GM12864 (cell line): ENCODE data around the gene CELSR2.

ENCODE experiments used
- DNase-seq: peaks from one replicate; pipeline ENCODE4 v3.0.0-alpha.2; 2011; ENCODE audit warnings: low read depth
- H3K4me3 ChIP-seq: 2 replicates; pipeline ENCODE4 v1.5.1; 2011; ENCODE audit warnings: mild to moderate bottlenecking, low read depth, low read length, control low read depth
- CTCF ChIP-seq: IDR thresholded peaks from 2 replicates; pipeline ENCODE4 v1.5.1; 2011; ENCODE audit warnings: low read depth, mild to moderate bottlenecking, moderate library complexity, low read length, control low read depth, inconsistent platforms; ENCODE audit errors: missing control alignments

Gene CELSR2

GRCh38 chr1:109295712-109296415 lies 46.5 kb downstream of the CELSR2 start:
- DNase-seq: no peak
- TF ChIP-seq CTCF: no peak
- no peak overlapping the region for H3K4me3 ChIP-seq

- no peak for DNase-seq
- H3K4me3 ChIP-seq: no peak overlapping the region
- TF ChIP-seq CTCF: no peak
Measured at GRCh38 chr1:109296782-109297181, 47.4 kb downstream of the CELSR2 start.

- H3K4me3 ChIP-seq: no peak overlapping the region
- DNase-seq: no peak
- TF ChIP-seq CTCF: no peak
Measured at GRCh38 chr1:109298666-109299557, 49.6 kb downstream of the CELSR2 start.

GRCh38 chr1:109299558-109300343 lies 50.4 kb downstream of the CELSR2 start:
- DNase-seq: no peak
- H3K4me3 ChIP-seq: no peak overlapping the region
- no peak for TF ChIP-seq CTCF

- H3K4me3 ChIP-seq: no peak overlapping the region
- TF ChIP-seq CTCF: no peak
- DNase-seq: no peak
Measured at GRCh38 chr1:109300650-109301151, 51.4 kb downstream of the CELSR2 start.

GRCh38 chr1:109301874-109302273 lies 52.5 kb downstream of the CELSR2 start:
- no peak for DNase-seq

More at GRCh38 chr1:109301874-109302273, 52.5 kb downstream of the CELSR2 start:
- H3K4me3 ChIP-seq: no peak overlapping the region
- no peak for TF ChIP-seq CTCF
